ENCODE results near the gene CORO1C. TPM values are rescaled to one million over a fixed set of nuclear protein-coding genes. Genes with fewer than 3 reads are reported as not detected.

CORO1C gene
- total RNA-seq, 1 donor from 2014 or later, result 128 TPM

GRCh38 chr12:108683906-108684556 is 47.3 kb downstream of the CORO1C start:
- Mint-ChIP-seq H3K27ac (no peak overlapping the region), H3K9me3 (no peaks in the 10 kb centered on the region), H3K4me3 (no peak overlapping the region), H3K4me1 (peaks cover 41% of the 10 kb centered on the region), H3K27me3 (ENCODE audit: insufficient read depth, low read depth) (no peaks in the 10 kb centered on the region), H3K36me3 (peaks cover 5% of the 10 kb centered on the region)
- H3K79me2 ChIP-seq (ENCODE audit: low read depth), result peaks cover 100% of the 10 kb centered on the region
- DNase-seq (ENCODE audit: low spot score), result no peak
- no peak overlapping the region for H3K27ac ChIP-seq
- H2AFZ ChIP-seq (replicated peaks), result no peak overlapping the region
- H3K36me3 ChIP-seq, result no peaks in the 10 kb centered on the region
- H3K9ac ChIP-seq, result no peak overlapping the region
- peaks cover 18% of the 10 kb centered on the region for H3K4me1 ChIP-seq
- H4K20me1 ChIP-seq (ENCODE audit: low read depth), result peaks cover 60% of the 10 kb centered on the region
- no peaks in the 10 kb centered on the region for H3K9me3 ChIP-seq (ENCODE audit: low read depth)
- peaks cover 9% of the 10 kb centered on the region for H3F3A ChIP-seq (ENCODE audit: low read depth)
- no peaks in the 10 kb centered on the region for H3K27me3 ChIP-seq
- no peak overlapping the region for H3K4me2 ChIP-seq
- no peak overlapping the region for H3K4me3 ChIP-seq
- no peak for TF ChIP-seq CTCF (IDR thresholded peaks at IDR 0.05)
- no peak for TF ChIP-seq EZH2phosphoT487 (IDR thresholded peaks at IDR 0.05)
- TF ChIP-seq EZH2 (IDR thresholded peaks at IDR 0.05), result no peak

GRCh38 chr12:108681317-108681716 is 50.0 kb downstream of the CORO1C start:
- Histone ChIP-seq H3K9me3 (ENCODE audit: low read depth) (no peaks in the 10 kb centered on the region), H2AFZ (replicated peaks) (no peak overlapping the region), H4K20me1 (ENCODE audit: low read depth) (peaks cover 51% of the 10 kb centered on the region), H3K36me3 (no peaks in the 10 kb centered on the region), H3K27me3 (no peaks in the 10 kb centered on the region), H3K4me2 (no peak overlapping the region), H3K79me2 (ENCODE audit: low read depth) (peaks cover 82% of the 10 kb centered on the region), H3K27ac (peak overlapping the region; percentile 32), H3K4me1 (peaks cover 18% of the 10 kb centered on the region), H3F3A (ENCODE audit: low read depth) (peaks cover 5% of the 10 kb centered on the region), H3K4me3 (no peak overlapping the region), H3K9ac (no peak overlapping the region)
- TF ChIP-seq EZH2phosphoT487 (IDR thresholded peaks at IDR 0.05) (no peak), EZH2 (IDR thresholded peaks at IDR 0.05) (no peak), CTCF (IDR thresholded peaks at IDR 0.05) (no peak)
- H3K27ac Mint-ChIP-seq, result no peak overlapping the region
- DNase-seq (ENCODE audit: low spot score), result no peak
- H3K4me1 Mint-ChIP-seq, result peaks cover 27% of the 10 kb centered on the region
- peaks cover 13% of the 10 kb centered on the region for H3K36me3 Mint-ChIP-seq
- H3K27me3 Mint-ChIP-seq (ENCODE audit: insufficient read depth, low read depth), result peaks cover 2% of the 10 kb centered on the region
- no peak overlapping the region for H3K4me3 Mint-ChIP-seq
- H3K9me3 Mint-ChIP-seq, result no peaks in the 10 kb centered on the region

GRCh38 chr12:108679106-108679681 is 52.1 kb downstream of the CORO1C start:
- no peak overlapping the region for H3K9ac ChIP-seq
- no peak overlapping the region for H3K27ac Mint-ChIP-seq
- DNase-seq (ENCODE audit: low spot score), result no peak
- H3K4me3 ChIP-seq, result no peak overlapping the region
- peaks cover 13% of the 10 kb centered on the region for H3K4me1 Mint-ChIP-seq
- H3F3A ChIP-seq (ENCODE audit: low read depth), result peaks cover 5% of the 10 kb centered on the region
- peaks cover 61% of the 10 kb centered on the region for H3K79me2 ChIP-seq (ENCODE audit: low read depth)
- no peaks in the 10 kb centered on the region for H3K27me3 ChIP-seq
- peaks cover 27% of the 10 kb centered on the region for H3K36me3 Mint-ChIP-seq
- H3K4me1 ChIP-seq, result peaks cover 13% of the 10 kb centered on the region
- TF ChIP-seq CTCF (IDR thresholded peaks at IDR 0.05), result no peak
- no peak for TF ChIP-seq EZH2phosphoT487 (IDR thresholded peaks at IDR 0.05)
- TF ChIP-seq EZH2 (IDR thresholded peaks at IDR 0.05), result no peak
- H3K4me3 Mint-ChIP-seq, result no peak overlapping the region
- no peaks in the 10 kb centered on the region for H3K9me3 Mint-ChIP-seq
- H3K36me3 ChIP-seq, result no peaks in the 10 kb centered on the region
- H4K20me1 ChIP-seq (ENCODE audit: low read depth), result peaks cover 31% of the 10 kb centered on the region
- H2AFZ ChIP-seq (replicated peaks), result no peak overlapping the region
- H3K27me3 Mint-ChIP-seq (ENCODE audit: insufficient read depth, low read depth), result peaks cover 2% of the 10 kb centered on the region
- H3K4me2 ChIP-seq, result no peak overlapping the region
- no peak overlapping the region for H3K27ac ChIP-seq
- H3K9me3 ChIP-seq (ENCODE audit: low read depth), result no peaks in the 10 kb centered on the region
